ENCODE data around the gene RRM2.

- TF ChIP-seq POLR2A (IDR thresholded peaks at IDR 0.05): no peak
- TF ChIP-seq CTCF (IDR thresholded peaks at IDR 0.05): no peak
These were observed 46.8 kb upstream of the RRM2 start for GRCh38 chr2:10075571-10076209.

Measured in ovary (tissue), 3 donors.